ENCODE results near the gene CARNS1. TPM values are rescaled to one million over a fixed set of nuclear protein-coding genes. Genes with fewer than 3 reads are reported as not detected.
A peak's percentile ranks its signal among the peaks of the same experiment; 100 is the strongest.
"Not testable (repeated sequence)": the region's sequence is repeated elsewhere in the genome, so short reads cannot be mapped to it uniquely, and the experiment has no call there.

Gene CARNS1
- total RNA-seq, 3 donors from 2014 or later = 0.16 to 4.2 (median 0.66) TPM

DNA sequence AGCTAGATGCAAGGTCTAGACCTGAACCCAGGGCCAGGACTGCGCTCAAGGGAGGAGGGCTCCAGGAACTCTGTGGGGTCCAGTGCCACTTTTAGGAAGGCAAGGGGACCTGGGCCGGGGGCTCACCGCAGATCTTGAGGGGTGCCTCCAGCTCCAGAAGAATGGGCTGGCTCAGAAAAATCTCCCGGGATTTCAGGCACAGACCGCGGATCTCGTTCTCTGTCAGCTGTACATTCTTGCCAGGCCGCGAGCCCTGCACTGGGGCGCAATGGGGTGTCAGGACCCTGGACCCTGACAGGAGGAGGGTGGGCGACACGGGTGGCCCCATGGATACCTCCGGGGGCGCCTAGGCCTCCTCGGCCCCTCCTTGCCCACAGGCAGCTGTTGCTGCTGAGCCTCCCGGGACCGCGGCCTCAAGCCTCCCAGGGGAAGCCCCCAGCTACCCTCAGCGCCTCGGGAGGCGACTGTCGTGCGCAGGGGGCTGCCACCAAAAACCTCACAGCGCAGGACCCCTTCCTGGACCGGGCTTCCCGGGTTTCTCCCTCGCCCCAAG lies 14.5 kb upstream of the CARNS1 start:
- no peak for DNase-seq (ENCODE audit: low spot score in 2 of 2)
- peak overlapping the region; percentile 92 to 97 for H3K27ac ChIP-seq
- intact Hi-C loops (cut with DNase I; ENCODE audit: low total_unique reads) = no loop called here

DNA sequence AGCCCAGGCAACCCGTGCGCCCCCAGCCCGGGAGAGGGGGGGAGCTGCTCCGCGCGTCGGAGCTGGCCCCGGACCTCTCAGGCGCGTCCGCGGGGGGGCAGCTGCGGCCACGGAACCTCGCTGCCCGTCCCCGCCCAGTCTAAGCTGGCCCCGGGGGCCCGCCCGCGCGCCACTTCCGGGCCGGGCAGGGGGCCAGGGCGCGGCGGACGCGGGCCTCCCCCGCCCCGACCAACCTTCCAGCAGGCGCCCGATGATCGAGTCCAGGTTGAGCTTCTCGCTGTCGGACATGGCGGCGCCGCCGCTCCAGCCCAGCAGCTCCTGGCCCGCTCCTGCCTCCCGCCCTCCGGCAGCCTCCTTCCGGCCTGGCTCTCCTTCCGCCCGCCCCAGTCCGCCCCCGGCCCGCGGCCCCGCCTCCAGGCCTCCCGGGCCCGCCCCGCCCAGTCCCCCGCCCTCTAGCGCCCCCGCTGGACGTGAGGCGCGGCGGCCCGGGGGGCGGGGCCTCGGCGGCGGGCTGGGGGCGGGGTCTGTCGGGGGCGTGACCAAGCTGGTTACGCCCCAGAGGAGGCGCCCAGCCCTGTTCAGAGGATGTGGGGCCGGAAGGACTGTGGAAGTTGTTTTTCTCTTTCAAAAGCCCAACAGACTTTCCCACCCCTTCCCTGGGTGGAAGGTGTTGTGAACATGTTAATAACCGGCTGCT lies 13.8 kb upstream of the CARNS1 start, which contains the start of gene PPP1CA:
TSS of gene PPP1CA (minus strand) at position 364 of the 697 bp plus-strand sequence. CDS start at position 288, 76 bp downstream.
- Histone ChIP-seq H3K4me1 (peaks cover 12 to 14% of the 10 kb centered on the region in 2 donors), H3K27me3 (no peaks in the 10 kb centered on the region), H3K27ac (peak within 1 kb of the TSS; percentile 92 to 97), H3K4me3 (peak within 1 kb of the TSS; percentile 88 to 90 (median 90)), H3K9me3 (no peaks in the 10 kb centered on the region), H3K36me3 (no peaks in the 10 kb centered on the region)
- intact Hi-C loops (cut with DNase I; ENCODE audit: low total_unique reads) = no loop called here
- TF ChIP-seq, protein P1, sequence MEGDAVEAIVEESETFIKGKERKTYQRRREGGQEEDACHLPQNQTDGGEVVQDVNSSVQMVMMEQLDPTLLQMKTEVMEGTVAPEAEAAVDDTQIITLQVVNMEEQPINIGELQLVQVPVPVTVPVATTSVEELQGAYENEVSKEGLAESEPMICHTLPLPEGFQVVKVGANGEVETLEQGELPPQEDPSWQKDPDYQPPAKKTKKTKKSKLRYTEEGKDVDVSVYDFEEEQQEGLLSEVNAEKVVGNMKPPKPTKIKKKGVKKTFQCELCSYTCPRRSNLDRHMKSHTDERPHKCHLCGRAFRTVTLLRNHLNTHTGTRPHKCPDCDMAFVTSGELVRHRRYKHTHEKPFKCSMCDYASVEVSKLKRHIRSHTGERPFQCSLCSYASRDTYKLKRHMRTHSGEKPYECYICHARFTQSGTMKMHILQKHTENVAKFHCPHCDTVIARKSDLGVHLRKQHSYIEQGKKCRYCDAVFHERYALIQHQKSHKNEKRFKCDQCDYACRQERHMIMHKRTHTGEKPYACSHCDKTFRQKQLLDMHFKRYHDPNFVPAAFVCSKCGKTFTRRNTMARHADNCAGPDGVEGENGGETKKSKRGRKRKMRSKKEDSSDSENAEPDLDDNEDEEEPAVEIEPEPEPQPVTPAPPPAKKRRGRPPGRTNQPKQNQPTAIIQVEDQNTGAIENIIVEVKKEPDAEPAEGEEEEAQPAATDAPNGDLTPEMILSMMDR (IDR thresholded peaks at IDR 0.05) = peak in 1 of 3 donors; percentile 30
- TF ChIP-seq POLR2AphosphoS5 (IDR thresholded peaks at IDR 0.05) (peak in 2 of 3 donors; percentile 42 to 53), POLR2A (IDR thresholded peaks at IDR 0.05) (no peak)
- DNase-seq (ENCODE audit: low spot score in 2 of 2) = peak; percentile 89 to 91

More for the DNA sequence above, 14.5 kb upstream of the CARNS1 start:
- peak overlapping the region; percentile 88 to 90 (median 90) for H3K4me3 ChIP-seq
- no peaks in the 10 kb centered on the region for H3K27me3 ChIP-seq
- no peaks in the 10 kb centered on the region for H3K9me3 ChIP-seq
- peaks cover 12 to 14% of the 10 kb centered on the region in 2 donors for H3K4me1 ChIP-seq
- TF ChIP-seq POLR2A (IDR thresholded peaks at IDR 0.05) (no peak), POLR2AphosphoS5 (IDR thresholded peaks at IDR 0.05) (no peak)
- TF ChIP-seq, protein P1 (IDR thresholded peaks at IDR 0.05) = no peak
- H3K36me3 ChIP-seq = no peaks in the 10 kb centered on the region

DNA sequence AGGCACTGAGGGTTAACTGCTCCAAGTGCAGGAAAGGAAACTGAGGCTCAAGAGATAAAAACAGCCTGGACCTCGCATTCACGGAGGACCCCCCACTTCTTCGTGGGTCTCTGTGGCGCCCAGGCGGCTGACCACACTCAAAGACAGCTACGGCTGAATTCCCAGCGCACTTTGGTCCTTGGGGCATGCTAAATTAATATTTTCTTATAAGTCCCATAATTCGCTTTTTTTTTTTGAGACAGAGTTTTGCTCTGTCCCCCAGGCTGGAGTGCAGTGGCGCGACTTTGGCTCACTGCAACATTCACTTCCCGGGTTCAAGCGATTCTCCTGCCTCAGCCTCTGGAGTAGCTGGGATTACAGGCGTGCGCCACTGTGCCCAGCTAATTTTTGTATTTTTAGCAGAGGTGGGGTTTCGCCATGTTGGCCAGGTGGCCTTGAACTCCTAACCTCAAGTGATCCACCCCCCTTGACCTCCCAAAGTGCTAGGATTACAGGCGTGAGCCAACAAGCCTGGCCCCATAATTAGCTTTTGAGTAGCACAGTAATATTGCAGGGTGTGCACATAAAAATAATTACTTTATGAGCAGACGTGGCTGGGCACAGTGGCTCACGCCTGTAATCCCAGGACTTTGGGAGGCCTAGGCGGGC lies 13.2 kb upstream of the CARNS1 start:
- DNase-seq (ENCODE audit: low spot score in 2 of 2); intact Hi-C loops (cut with DNase I; ENCODE audit: low total_unique reads); H3K9me3 ChIP-seq; H3K36me3 ChIP-seq; H3K27me3 ChIP-seq: not testable (repeated sequence)
- peak overlapping the region; percentile 33 to 90 (median 88) for H3K4me3 ChIP-seq
- H3K4me1 ChIP-seq = peaks cover 12 to 14% of the 10 kb centered on the region in 2 donors
- H3K27ac ChIP-seq = peak overlapping the region; percentile 92 to 97

DNA sequence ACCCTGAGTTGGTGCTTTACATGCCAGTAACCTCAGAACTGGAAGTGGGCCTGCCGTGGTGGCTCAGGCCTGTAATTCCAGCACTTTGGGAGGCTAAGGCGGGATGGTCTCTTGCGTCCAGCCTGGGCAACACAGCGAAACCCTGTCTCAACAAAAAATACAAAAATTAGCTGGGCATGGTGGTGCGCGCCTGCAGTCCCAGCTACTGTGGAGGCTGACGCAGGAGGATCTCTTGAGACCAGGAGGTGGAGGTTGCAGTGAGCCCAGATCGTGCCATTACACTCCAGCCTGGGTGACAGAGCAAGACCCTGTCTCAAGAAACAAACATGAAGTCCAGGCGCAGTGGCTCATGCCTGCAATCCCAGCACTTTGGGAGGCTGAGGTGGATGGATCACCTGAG lies 12.4 kb upstream of the CARNS1 start:
- peaks cover 12 to 14% of the 10 kb centered on the region in 2 donors for H3K4me1 ChIP-seq
- H3K4me3 ChIP-seq; H3K27me3 ChIP-seq; intact Hi-C loops (cut with DNase I; ENCODE audit: low total_unique reads); DNase-seq (ENCODE audit: low spot score in 2 of 2); H3K36me3 ChIP-seq; H3K9me3 ChIP-seq; H3K27ac ChIP-seq: not testable (repeated sequence)

DNA sequence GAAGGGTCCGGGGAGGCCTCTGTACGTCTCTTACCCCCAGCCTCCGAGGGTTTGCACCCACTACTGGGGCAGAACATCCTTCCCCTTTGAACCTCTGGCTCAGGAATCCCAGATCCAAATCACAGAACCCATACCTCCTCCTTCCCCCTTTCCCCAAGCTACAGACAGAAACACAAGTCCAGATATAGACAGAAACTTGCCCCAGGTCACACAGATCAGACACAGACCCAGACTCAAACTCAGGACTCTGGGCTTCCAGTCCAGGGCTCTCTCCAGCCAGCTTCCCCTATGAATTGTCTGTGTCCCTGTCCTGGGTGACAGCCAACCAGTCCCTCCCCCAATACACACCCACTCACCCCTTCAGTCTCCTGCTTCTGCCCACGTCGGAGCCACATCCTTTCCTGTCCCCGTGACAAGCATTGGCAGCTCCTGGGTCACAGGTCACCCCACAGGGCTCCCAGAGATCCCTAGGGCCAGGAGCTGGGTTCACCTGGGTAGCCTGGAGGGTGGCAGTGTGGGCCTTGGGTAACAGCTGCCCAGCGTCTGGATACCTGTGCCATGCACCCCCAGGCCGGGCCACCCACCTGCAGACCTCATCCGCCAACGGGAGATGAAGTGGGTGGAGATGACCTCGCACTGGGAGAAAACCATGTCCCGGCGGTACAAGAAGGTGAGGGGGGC lies 10.8 kb upstream of the CARNS1 start:
- no peak for TF ChIP-seq POLR2AphosphoS5 (IDR thresholded peaks at IDR 0.05)
- no peak for TF ChIP-seq POLR2A (IDR thresholded peaks at IDR 0.05)
- Histone ChIP-seq H3K4me1 (peaks cover 11% of the 10 kb centered on the region in 2 donors), H3K9me3 (no peaks in the 10 kb centered on the region), H3K36me3 (no peaks in the 10 kb centered on the region), H3K27ac (peak overlapping the region in 1 of 2 donors; percentile 19), H3K4me3 (peak overlapping the region; percentile 4 to 39 (median 17)), H3K27me3 (no peaks in the 10 kb centered on the region)
- DNase-seq (ENCODE audit: low spot score in 2 of 2) = no peak
- intact Hi-C loops (cut with DNase I; ENCODE audit: low total_unique reads) = no loop called here

DNA sequence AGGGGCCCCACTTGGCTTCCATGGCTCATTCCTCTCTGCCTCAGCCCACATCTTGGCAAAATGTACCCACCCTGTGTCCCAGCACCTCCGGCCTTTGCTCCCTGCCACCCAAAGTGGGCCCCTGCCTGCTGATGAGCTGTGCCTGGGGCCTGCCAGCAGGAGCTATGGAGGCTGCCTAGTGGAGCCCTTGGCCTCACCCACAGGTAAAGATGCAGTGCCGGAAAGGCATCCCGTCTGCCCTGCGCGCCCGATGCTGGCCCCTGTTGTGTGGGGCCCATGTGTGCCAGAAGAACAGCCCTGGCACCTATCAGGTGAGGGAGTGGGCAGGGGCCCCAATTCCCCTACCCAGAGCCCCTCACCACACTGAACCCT lies 10.3 kb upstream of the CARNS1 start:
- Histone ChIP-seq H3K9me3 (no peaks in the 10 kb centered on the region), H3K4me1 (peaks cover 5 to 6% of the 10 kb centered on the region in 2 donors), H3K27me3 (no peaks in the 10 kb centered on the region), H3K36me3 (no peaks in the 10 kb centered on the region), H3K4me3 (no peak overlapping the region), H3K27ac (no peak overlapping the region)
- no peak for TF ChIP-seq POLR2AphosphoS5 (IDR thresholded peaks at IDR 0.05)
- TF ChIP-seq, protein P1 (IDR thresholded peaks at IDR 0.05) = no peak
- no peak for TF ChIP-seq POLR2A (IDR thresholded peaks at IDR 0.05)
- no peak for DNase-seq (ENCODE audit: low spot score in 2 of 2)
- intact Hi-C loops (cut with DNase I; ENCODE audit: low total_unique reads) = no loop called here

Measured in breast epithelium (tissue), 4 donors.